HG03025 (cell line): ENCODE measurements around the gene PTTG1IP.

Experiments used
- ATAC-seq: cut with Tn5 transposase; IDR thresholded peaks from one replicate; pipeline ENCODE4 v1.9.1; 2021; ENCODE audit warnings: mild to moderate bottlenecking, moderate library complexity; ENCODE audit not compliant: unreplicated experiment, low FRiP score

The PTTG1IP gene

GRCh38 chr21:44849616-44850130 is 23.8 kb downstream of the PTTG1IP start:
- ATAC-seq, result no peak

GRCh38 chr21:44848821-44849521 is 24.5 kb downstream of the PTTG1IP start:
- ATAC-seq, result no peak

GRCh38 chr21:44847261-44848056 is 26.0 kb downstream of the PTTG1IP start:
- no peak for ATAC-seq

GRCh38 chr21:44846485-44847260 is 26.8 kb downstream of the PTTG1IP start:
- ATAC-seq, result no peak

GRCh38 chr21:44846224-44846484 is 27.3 kb downstream of the PTTG1IP start:
- no peak for ATAC-seq

GRCh38 chr21:44845418-44846223 is 27.9 kb downstream of the PTTG1IP start:
- no peak for ATAC-seq

- ATAC-seq, result no peak
Observed at GRCh38 chr21:44844256-44844655, 29.2 kb downstream of the PTTG1IP start.

GRCh38 chr21:44842721-44843445 is 30.6 kb downstream of the PTTG1IP start:
- no peak for ATAC-seq

- ATAC-seq, result no peak
Observed at GRCh38 chr21:44842087-44842486, 31.4 kb downstream of the PTTG1IP start.

- ATAC-seq, result no peak
Observed at GRCh38 chr21:44840771-44841170, 32.7 kb downstream of the PTTG1IP start.

- ATAC-seq, result no peak
Observed at GRCh38 chr21:44838951-44839350, 34.5 kb downstream of the PTTG1IP start.

GRCh38 chr21:44838039-44838895 is 35.2 kb downstream of the PTTG1IP start:
- no peak for ATAC-seq

GRCh38 chr21:44837537-44837936 is 36.0 kb downstream of the PTTG1IP start:
- no peak for ATAC-seq

GRCh38 chr21:44836666-44837471 is 36.6 kb downstream of the PTTG1IP start:
- ATAC-seq, result no peak

- ATAC-seq, result no peak
Observed at GRCh38 chr21:44836349-44836665, 37.2 kb downstream of the PTTG1IP start.

- no peak for ATAC-seq
Observed at GRCh38 chr21:44835647-44835973, 37.9 kb downstream of the PTTG1IP start.

GRCh38 chr21:44834951-44835646 is 38.4 kb downstream of the PTTG1IP start:
- ATAC-seq, result no peak
